A549 (cell line): ENCODE measurements around the gene NTNG2. TPM values are rescaled to one million over a fixed set of nuclear protein-coding genes. Genes with fewer than 3 reads are reported as not detected.

Source experiments
- ATAC-seq, 2 experiments: fragments of 200-7000 bp in 1 of 2; fragments of >200 bp in 1 of 2; cut with Nextera tagmentation in 1 of 2; cut with Tn5 transposase in 1 of 2; 3 replicates each; pipeline versions ENCODE4 v1.8.0 to v1.9.1; 2018 to 2020; ENCODE audit warnings: mild to moderate bottlenecking in 1 of 2, moderate library complexity in 1 of 2
- CTCF ChIA-PET: fragments of 300-600 bp; sonication (Branson Sonifier 250); formaldehyde crosslinking; extraction: SDS; loops from one replicate; lab custom pipeline; 2021; ENCODE audit warnings: antibody characterized with exemption, inconsistent platforms; lab: Yijun Ruan, JAX
- POLR2A ChIA-PET: fragments of 350-600 bp; formaldehyde crosslinking; extraction: SDS; loops from one replicate; lab custom pipeline; 2021; ENCODE audit warnings: antibody characterized with exemption, inconsistent platforms; lab: Yijun Ruan, JAX
- DNase-seq, 2 experiments: peaks; one replicate each; pipeline versions ENCODE4 v3.0.0 to v3.0.0-alpha.2; 2011 to 2016; ENCODE audit warnings: low read depth in 1 of 2, low spot score in 1 of 2
- FAIRE-seq: peaks from 2 replicates; lab custom pipeline; 2011; peaks lifted over from hg19 to GRCh38; lab: Jason Lieb, UNC
- H3K27ac ChIP-seq, 2 experiments: fragments of >200 bp; sonication (Bioruptor Twin); formaldehyde crosslinking; 3 replicates each; pipeline ENCODE4 v1.5.1; 2016 to 2017
- H3K4me1 ChIP-seq: fragments of >200 bp; sonication (Bioruptor Twin); formaldehyde crosslinking; 3 replicates; pipeline ENCODE4 v1.6.1; 2016
- H3K4me2 ChIP-seq: fragments of >200 bp; sonication (Bioruptor Twin); formaldehyde crosslinking; 3 replicates; pipeline ENCODE4 v1.6.1; 2016
- H3K4me3 ChIP-seq: fragments of >200 bp; sonication (Bioruptor Twin); formaldehyde crosslinking; 3 replicates; pipeline ENCODE4 v1.5.1; 2016
- H3K9me3 ChIP-seq: fragments of >200 bp; sonication (Bioruptor Twin); formaldehyde crosslinking; 3 replicates; pipeline ENCODE4 v1.6.1; 2016
- BHLHE40 ChIP-seq: IDR thresholded peaks from 2 replicates; pipeline ENCODE4 v1.6.1; 2012; ENCODE audit warnings: low read depth, low read length, inconsistent platforms
- CBX2 ChIP-seq: fragments of 200-600 bp; sonication (generic); IDR thresholded peaks from 2 replicates; pipeline ENCODE4 v1.6.1; 2016; ENCODE audit warnings: low read depth, mild to moderate bottlenecking, borderline replicate concordance
- CBX8 ChIP-seq: fragments of 200-600 bp; sonication (generic); IDR thresholded peaks from 2 replicates; pipeline ENCODE4 v1.6.1; 2016
- CHD2 ChIP-seq: fragments of 150-350 bp; IDR thresholded peaks from 2 replicates; pipeline ENCODE4 v1.6.1; 2014; ENCODE audit warnings: low read length; ENCODE audit not compliant: partially characterized antibody
- CHD4 ChIP-seq: fragments of 200-600 bp; sonication (generic); IDR thresholded peaks from 2 replicates; pipeline ENCODE4 v1.6.1; 2016; ENCODE audit warnings: antibody characterized with exemption, mild to moderate bottlenecking, borderline replicate concordance
- EHMT2 ChIP-seq: fragments of 200-600 bp; sonication (generic); IDR thresholded peaks from 2 replicates; pipeline ENCODE4 v1.6.1; 2016; ENCODE audit warnings: antibody characterized with exemption, low read depth, mild to moderate bottlenecking, moderate library complexity
- EP300 ChIP-seq, 2 experiments: fragments of >200 bp; sonication (Bioruptor Twin); formaldehyde crosslinking; IDR thresholded peaks; 2 replicates in 1 of 2; 3 replicates in 1 of 2; pipeline ENCODE4 v1.6.1; 2016 to 2017
- FOSB ChIP-seq: fragments of 250-450 bp; sonication (Bioruptor Pico); IDR thresholded peaks from 2 replicates; pipeline ENCODE4 v1.5.0; 2020; ENCODE audit warnings: mild to moderate bottlenecking, moderate library complexity
- HDAC2 ChIP-seq: fragments of 200-600 bp; sonication (generic); IDR thresholded peaks from 2 replicates; pipeline ENCODE4 v1.6.1; 2016
- HEYL ChIP-seq: fragments of 250-450 bp; sonication (Bioruptor Pico); IDR thresholded peaks from 2 replicates; pipeline ENCODE4 v1.8.0; 2021; ENCODE audit warnings: mild to moderate bottlenecking, moderate library complexity
- HOXA7 ChIP-seq: fragments of 250-450 bp; sonication (Bioruptor Pico); IDR thresholded peaks from 2 replicates; pipeline ENCODE4 v1.5.0; 2020; ENCODE audit warnings: mild to moderate bottlenecking, moderate library complexity
- HOXB13 ChIP-seq: fragments of 250-450 bp; sonication (Bioruptor Pico); IDR thresholded peaks from 2 replicates; pipeline ENCODE4 v1.5.0; 2020; ENCODE audit warnings: low read depth, mild to moderate bottlenecking, moderate library complexity
- JUN ChIP-seq, 2 experiments: fragments of >200 bp; sonication (Bioruptor Twin); formaldehyde crosslinking; IDR thresholded peaks; 2 replicates in 1 of 2; 3 replicates in 1 of 2; pipeline ENCODE4 v1.6.1; 2016 to 2017
- JUNB ChIP-seq: fragments of >200 bp; sonication (Bioruptor Twin); formaldehyde crosslinking; IDR thresholded peaks from 2 replicates; pipeline ENCODE4 v1.6.1; 2016
- MAFK ChIP-seq: fragments of 450-650 bp; IDR thresholded peaks from 2 replicates; pipeline ENCODE4 v1.6.1; 2014; ENCODE audit not compliant: partially characterized antibody
- NFE2L2 ChIP-seq: fragments of 150-350 bp; conservative IDR thresholded peaks from 2 replicates; pipeline ENCODE4 v1.6.1; 2014; ENCODE audit warnings: low read length
- POLR2A ChIP-seq: IDR thresholded peaks from 2 replicates; pipeline ENCODE4 v1.6.1; 2012; ENCODE audit warnings: mild to moderate bottlenecking, low read length
- RAD21 ChIP-seq, 2 experiments: fragments of >200 bp in 1 of 2; sonication (Bioruptor Twin) in 1 of 2; formaldehyde crosslinking in 1 of 2; IDR thresholded peaks in 1 of 2; conservative IDR thresholded peaks in 1 of 2; 2 replicates in 1 of 2; 3 replicates in 1 of 2; pipeline ENCODE4 v1.6.1; 2012 to 2018; ENCODE audit warnings: inconsistent platforms in 1 of 2
- RCOR1 ChIP-seq: fragments of 150-350 bp; IDR thresholded peaks from 2 replicates; pipeline ENCODE4 v1.6.1; 2014; ENCODE audit warnings: antibody characterized with exemption, low read length, low read depth
- RFX5 ChIP-seq: fragments of 450-650 bp; IDR thresholded peaks from 2 replicates; pipeline ENCODE4 v1.7.1; 2014; ENCODE audit warnings: antibody characterized with exemption, mild to moderate bottlenecking, moderate library complexity
- TFCP2L1 ChIP-seq: fragments of 250-450 bp; sonication (Bioruptor Pico); IDR thresholded peaks from 2 replicates; pipeline ENCODE4 v1.5.0; 2021; ENCODE audit warnings: mild to moderate bottlenecking
- USF2 ChIP-seq: fragments of 450-650 bp; IDR thresholded peaks from 2 replicates; pipeline ENCODE4 v1.6.1; 2014; ENCODE audit warnings: antibody characterized with exemption
- ZSCAN20 ChIP-seq: fragments of 250-450 bp; sonication (Bioruptor Pico); IDR thresholded peaks from 2 replicates; pipeline ENCODE4 v1.8.0; 2022; ENCODE audit warnings: mild to moderate bottlenecking, moderate library complexity
- WGBS: methylation state at CpG from one replicate; pipeline ENCODE4 v1.1.6; 2017; ENCODE audit errors: missing lambda C conversion rate; 5-methylcytosine and 5-hydroxymethylcytosine counted together
- polyA plus RNA-seq, 4 experiments: library from polyadenylated mRNA; depleted of rRNA in 3 of 4; stranded (reverse); fragments of >200 nt; fragmentation: RNase III in 1 of 4; extraction: RNeasy Plus Mini Kit Qiagen cat#74134 plus additional on column Dnase treatment in 1 of 4; gene quantifications; 2 replicates in 3 of 4; 3 replicates in 1 of 4; pipeline ENCODE4 v1.2.3, GENCODE V29; 2011 to 2017

The NTNG2 gene
- polyA plus RNA-seq, 2 of the 4 experiments (the other 2 are of a cell fraction): 0.52 to 1.0 TPM

GRCh38 chr9:132226571-132227430 is 64.9 kb downstream of the NTNG2 start:
- FAIRE-seq: no peak
- DNase-seq: no peak
- ChIA-PET CTCF (interaction anchor here (0.9 to 2.9 kb wide), 6 partner anchors 10 to 464 kb away, joined by 3 to 20 read pairs (median 4); no protein-coding TSS in a partner anchor), POLR2A (no interaction called here)
- 77% methylated on average over 34 of the region's 34 CpGs for WGBS
- no peak overlapping the region for H3K4me3 ChIP-seq
- H3K27ac ChIP-seq: no peak overlapping the region
- TF ChIP-seq USF2 (no peak), HOXB13 (CRISPR knock-in tag) (no peak), TFCP2L1 (no peak), ZSCAN20 (CRISPR knock-in tag) (no peak), HEYL (CRISPR knock-in tag) (no peak), RFX5 (no peak), CBX2 (no peak), CBX8 (no peak), RCOR1 (no peak), CHD2 (no peak), FOSB (CRISPR knock-in tag) (no peak), HOXA7 (CRISPR knock-in tag) (no peak), EP300 (IDR thresholded peaks at IDR 0.05) (no peak), BHLHE40 (no peak), MAFK (no peak), RAD21 (conservative IDR thresholded peaks at IDR 0.05 in 1 of 2, IDR thresholded peaks at IDR 0.05 in 1 of 2) (no peak), EHMT2 (no peak), JUN (IDR thresholded peaks at IDR 0.05) (no peak), HDAC2 (no peak), CHD4 (no peak)
- H3K4me2 ChIP-seq: no peak overlapping the region
- no peaks in the 10 kb centered on the region for H3K9me3 ChIP-seq
- ATAC-seq: no peak
- H3K4me1 ChIP-seq: no peaks in the 10 kb centered on the region

GRCh38 chr9:132228062-132228461 is 66.2 kb downstream of the NTNG2 start:
- H3K4me3 ChIP-seq: no peak overlapping the region
- no peak for ATAC-seq
- H3K4me2 ChIP-seq: no peak overlapping the region
- H3K27ac ChIP-seq: no peak overlapping the region
- DNase-seq: no peak
- 55% methylated on average over 12 of the region's 12 CpGs for WGBS
- H3K4me1 ChIP-seq: no peaks in the 10 kb centered on the region
- FAIRE-seq: no peak
- POLR2A ChIA-PET: no interaction called here
- CTCF ChIA-PET: interaction anchor here (0.6 to 1.0 kb wide), 4 partner anchors 8 to 473 kb away, joined by 3 to 4 read pairs (median 4); no protein-coding TSS in a partner anchor
- TF ChIP-seq RFX5 (no peak), EHMT2 (no peak)
- H3K9me3 ChIP-seq: no peaks in the 10 kb centered on the region

GRCh38 chr9:132230605-132231004 is 68.7 kb downstream of the NTNG2 start:
- 44% methylated on average over 4 of the region's 4 CpGs for WGBS
- DNase-seq (no peak), ATAC-seq (no peak), FAIRE-seq (no peak)
- Histone ChIP-seq H3K9me3 (no peaks in the 10 kb centered on the region), H3K27ac (no peak overlapping the region), H3K4me1 (no peaks in the 10 kb centered on the region), H3K4me2 (no peak overlapping the region), H3K4me3 (no peak overlapping the region)
- ChIA-PET POLR2A (no interaction called here), CTCF (interaction anchor here (0.8 to 1.9 kb wide), 3 partner anchors 8 to 61 kb away, joined by 3 to 5 read pairs (median 5); no protein-coding TSS in a partner anchor)
- TF ChIP-seq HOXB13 (CRISPR knock-in tag): no peak
- no peak for TF ChIP-seq HOXA7 (CRISPR knock-in tag)
- TF ChIP-seq CHD4: no peak
- no peak for TF ChIP-seq MAFK
- TF ChIP-seq NFE2L2: no peak
- no peak for TF ChIP-seq JUNB
- TF ChIP-seq POLR2A: no peak
